Sigmoid colon (tissue), 3 donors: ENCODE measurements around the gene KIAA1217.

Source experiments
- POLR2A ChIP-seq, 2 donors: fragments of 450-650 bp; IDR thresholded peaks; one replicate each; pipeline ENCODE4 v1.6.1; 2016; ENCODE audit warnings: antibody characterized with exemption in 2 of 2, mild to moderate bottlenecking in 2 of 2, moderate library complexity in 2 of 2
- TF ChIP-seq, protein P1 (sequence below), 4 experiments: fragments of 450-650 bp in 3 of 4; fragments of 200-600 bp in 1 of 4; IDR thresholded peaks; one replicate each; pipeline ENCODE4 v1.5.1; 2016 to 2019; ENCODE audit warnings: antibody characterized with exemption in 4 of 4, mild to moderate bottlenecking in 3 of 4, moderate library complexity in 2 of 4

DNA sequence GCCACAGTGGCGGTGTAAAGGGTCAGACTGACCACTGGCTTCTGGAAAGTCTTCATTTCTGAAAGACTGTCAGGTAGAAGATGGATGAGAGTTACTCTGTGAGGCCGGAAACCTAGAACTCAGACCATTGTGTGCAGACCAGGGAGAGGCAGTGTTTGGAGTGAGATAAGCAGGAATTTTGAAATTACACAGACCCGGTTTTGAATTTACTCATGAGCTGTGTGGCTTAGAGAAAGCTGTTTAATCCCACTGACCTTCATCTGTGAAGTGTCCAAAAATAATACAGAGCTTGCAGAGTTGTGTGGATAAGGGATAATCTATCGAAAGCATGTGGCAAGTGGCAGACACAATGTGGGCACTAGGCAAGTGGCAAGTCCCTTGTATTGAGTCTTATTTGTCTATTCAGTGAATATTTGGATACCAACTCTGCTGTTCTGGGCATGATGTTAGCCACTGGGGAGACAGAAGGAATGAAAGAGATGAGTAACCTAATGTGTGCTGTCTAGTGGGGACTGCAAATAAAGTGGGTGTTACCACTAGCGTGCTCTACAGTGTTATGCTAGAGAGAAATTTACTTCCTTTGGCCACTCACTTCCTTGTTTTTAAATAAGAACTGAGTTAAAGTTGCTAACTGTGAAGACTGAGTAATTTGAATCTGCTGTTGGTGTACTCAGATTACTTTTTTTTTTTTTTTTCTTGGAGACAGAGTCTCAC lies 69.4 kb downstream of the KIAA1217 start:
- no peak for TF ChIP-seq POLR2A (IDR thresholded peaks at IDR 0.05)
- TF ChIP-seq, protein P1, sequence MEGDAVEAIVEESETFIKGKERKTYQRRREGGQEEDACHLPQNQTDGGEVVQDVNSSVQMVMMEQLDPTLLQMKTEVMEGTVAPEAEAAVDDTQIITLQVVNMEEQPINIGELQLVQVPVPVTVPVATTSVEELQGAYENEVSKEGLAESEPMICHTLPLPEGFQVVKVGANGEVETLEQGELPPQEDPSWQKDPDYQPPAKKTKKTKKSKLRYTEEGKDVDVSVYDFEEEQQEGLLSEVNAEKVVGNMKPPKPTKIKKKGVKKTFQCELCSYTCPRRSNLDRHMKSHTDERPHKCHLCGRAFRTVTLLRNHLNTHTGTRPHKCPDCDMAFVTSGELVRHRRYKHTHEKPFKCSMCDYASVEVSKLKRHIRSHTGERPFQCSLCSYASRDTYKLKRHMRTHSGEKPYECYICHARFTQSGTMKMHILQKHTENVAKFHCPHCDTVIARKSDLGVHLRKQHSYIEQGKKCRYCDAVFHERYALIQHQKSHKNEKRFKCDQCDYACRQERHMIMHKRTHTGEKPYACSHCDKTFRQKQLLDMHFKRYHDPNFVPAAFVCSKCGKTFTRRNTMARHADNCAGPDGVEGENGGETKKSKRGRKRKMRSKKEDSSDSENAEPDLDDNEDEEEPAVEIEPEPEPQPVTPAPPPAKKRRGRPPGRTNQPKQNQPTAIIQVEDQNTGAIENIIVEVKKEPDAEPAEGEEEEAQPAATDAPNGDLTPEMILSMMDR (IDR thresholded peaks at IDR 0.05) = no peak
